HG03066 (cell line): Measurements from ENCODE around the gene ZNF385A.

Experiments used
- ATAC-seq: cut with Tn5 transposase; IDR thresholded peaks from one replicate; pipeline ENCODE4 v1.9.1; 2021; ENCODE audit warnings: low read depth; ENCODE audit not compliant: unreplicated experiment

The ZNF385A gene, protein sequence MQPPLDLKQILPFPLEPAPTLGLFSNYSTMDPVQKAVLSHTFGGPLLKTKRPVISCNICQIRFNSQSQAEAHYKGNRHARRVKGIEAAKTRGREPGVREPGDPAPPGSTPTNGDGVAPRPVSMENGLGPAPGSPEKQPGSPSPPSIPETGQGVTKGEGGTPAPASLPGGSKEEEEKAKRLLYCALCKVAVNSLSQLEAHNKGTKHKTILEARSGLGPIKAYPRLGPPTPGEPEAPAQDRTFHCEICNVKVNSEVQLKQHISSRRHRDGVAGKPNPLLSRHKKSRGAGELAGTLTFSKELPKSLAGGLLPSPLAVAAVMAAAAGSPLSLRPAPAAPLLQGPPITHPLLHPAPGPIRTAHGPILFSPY

DNA sequence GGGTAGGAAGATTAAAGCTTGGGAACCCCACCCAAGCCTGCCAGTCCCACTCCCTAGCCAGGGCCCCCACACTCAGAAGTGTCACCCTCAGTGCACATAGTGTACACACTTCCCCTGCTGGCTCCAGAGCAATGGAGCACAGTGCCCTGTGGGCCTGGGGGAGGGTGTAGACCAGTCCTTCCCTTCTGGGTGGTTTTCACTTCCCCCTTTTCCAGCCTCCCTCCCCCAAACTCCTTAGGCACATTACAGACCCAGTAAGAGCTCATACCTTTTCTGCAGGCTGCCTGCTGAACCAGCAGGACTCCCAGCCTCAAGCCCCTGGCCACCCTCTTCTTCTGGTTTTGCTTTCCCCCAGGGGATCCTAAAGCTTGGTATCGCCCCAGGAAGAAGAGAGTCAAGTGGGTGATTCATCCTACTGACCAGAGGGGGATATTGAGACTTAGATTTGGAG, at the start of gene ZNF385A:
ZNF385A (minus strand) TSS at position 143 of the 451 bp plus-strand sequence. CDS start 219 bp downstream, outside the sequence.
- ATAC-seq: no peak

DNA sequence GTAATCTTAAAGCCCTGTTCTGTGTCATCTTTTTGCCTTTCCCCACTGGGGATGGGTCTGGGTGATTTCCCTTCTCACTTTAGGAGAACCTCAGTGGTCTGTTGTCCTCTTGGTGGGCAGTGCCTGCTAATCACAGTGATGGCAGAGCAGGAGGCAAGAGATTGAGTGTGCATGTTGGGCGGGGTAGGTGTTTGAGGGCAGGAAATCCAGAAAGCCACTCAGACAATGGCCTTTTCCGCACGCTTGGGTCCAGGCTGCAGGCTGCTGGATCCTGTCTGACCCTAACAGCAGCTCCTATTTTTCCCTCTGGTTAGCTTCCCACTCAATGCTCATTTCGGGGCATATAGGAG, 48.3 kb upstream of the ZNF385A start:
- ATAC-seq: no peak

DNA sequence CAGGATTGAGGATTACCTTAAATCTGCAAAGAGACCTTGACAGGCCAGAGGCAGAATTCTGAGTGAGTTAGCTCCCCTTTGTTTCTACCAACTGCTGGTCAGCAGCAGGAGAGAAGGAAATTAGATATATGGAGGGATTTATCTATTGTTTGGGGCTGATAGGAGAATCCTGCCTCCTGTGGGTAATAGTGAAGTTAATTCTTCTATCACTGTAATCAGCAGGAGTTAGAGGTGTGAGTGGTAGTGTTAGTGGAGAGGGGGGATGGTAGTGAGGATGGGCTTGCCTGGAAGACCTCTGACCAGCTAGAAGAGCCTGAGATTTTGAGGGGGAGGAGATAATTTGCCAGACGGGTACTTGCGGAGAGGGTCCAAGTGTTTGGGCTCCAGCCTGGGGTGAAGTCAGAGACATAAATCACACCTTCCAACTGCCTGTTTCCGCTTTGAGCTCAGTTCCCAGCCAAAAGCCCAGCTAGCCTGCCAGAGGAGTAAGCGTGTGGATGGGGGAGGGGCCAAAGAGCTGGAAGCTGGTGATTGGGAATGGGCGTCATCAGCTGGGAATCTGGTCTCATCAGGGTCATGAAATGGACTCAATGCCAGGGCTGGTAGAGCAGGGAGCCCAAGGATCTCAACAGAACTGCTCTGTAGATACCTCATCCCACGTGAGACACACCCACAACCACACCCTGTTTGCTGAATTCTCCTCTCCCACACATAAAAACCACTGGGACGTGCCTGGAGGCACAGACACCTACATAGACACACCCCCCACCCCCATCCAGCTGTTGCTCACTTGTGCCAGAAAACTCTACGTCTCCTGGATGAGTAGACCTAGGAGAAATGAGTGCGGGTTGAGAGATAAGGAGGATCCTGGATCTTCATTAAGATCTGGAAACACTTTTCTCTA, 47.6 kb upstream of the ZNF385A start:
- no peak for ATAC-seq

DNA sequence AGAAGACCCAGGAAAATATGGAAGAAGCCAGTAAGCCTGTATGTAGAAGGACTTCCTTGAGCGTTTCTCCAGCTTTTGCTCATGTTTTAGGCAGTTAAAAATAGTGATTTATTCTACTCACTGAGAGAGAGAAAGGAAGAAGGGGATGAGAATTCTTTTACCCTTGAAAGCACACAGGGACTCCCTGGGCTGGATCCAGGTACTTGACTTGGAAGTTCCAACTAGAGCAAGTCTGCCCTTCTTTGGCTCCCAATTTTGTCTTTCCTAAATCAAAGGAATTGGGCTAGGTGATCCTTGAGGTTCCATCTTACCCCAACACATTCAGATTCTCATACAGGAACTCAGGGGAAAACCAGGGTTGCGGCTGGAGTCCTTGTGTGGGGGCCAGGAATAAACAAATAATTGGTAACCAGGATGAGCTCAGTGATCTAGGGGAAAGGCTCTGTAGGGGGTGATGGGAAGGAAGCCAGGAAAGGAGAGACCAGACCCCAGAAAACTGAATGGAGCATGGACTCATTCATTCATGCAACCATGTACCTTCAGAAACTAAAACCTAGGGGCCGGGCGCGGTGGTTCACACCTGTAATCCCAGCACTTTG, 46.0 kb upstream of the ZNF385A start:
- ATAC-seq: no peak

DNA sequence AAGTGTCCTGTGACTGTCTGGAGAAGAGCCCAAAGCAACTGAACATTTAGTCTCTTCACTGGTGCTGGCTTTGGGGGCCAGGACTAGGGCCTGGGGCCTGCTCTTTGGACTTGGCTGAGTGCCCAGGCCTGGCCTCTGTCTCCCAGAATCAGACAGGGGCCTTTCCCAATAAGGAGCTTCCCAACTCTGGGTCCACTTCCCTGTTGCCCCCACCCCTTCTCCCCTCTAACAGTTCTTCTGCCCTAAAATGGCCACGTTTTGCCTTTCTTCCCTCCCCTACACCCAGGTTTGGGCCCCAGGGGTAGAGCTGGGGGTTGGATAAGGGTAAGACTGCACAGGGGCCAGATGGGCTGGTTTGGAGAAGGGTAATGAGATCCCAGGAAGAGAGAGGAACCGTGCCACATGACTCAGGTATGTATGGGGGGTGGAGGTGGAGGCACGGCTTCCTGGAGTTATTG, 44.5 kb upstream of the ZNF385A start:
- no peak for ATAC-seq

DNA sequence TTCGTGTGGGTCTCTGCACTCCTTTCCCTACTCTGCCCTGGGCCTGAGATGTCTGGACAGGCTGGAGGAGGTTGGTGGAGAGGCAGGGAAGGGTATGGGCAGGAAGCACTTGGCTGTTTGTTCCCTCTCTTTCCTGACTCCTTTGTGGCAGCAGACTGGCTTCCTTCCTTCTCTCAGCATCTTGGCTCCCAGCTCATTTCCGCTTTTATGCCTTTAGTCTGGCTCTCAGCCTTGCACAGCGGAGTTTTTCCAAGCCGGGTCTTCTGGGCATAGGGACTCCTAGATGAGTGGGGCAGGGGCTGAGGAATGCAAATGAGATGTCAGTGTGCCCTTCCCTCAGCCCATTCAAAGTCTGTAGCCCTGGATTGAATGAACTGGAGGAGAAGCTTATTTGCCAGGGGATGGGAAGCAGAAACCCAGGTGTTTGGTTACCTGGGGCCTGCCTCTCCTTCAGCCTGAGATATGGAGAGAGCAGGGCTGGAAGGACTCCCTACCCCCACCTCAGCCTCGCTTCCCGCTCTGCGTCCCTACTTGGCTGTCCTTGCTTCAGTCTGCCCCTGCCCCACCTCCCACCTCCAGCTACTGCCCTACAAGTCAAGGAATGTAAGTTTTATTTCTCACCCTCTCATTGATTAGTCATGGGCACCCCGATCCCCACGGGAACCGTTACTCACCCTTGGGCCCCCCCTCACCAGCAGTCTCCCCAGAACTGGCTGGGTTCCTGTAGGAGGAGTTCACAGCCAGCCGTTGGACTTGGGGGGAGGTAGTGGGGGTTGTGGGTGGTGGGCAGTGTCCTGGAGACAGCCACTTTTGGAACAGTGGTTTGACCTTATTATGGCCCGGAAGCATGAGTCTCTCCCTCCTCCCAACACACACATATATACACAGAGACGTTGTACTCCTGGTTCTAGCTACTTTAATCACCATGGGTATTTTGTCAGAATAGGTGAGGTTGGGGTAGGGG, 43.8 kb upstream of the ZNF385A start:
- no peak for ATAC-seq

DNA sequence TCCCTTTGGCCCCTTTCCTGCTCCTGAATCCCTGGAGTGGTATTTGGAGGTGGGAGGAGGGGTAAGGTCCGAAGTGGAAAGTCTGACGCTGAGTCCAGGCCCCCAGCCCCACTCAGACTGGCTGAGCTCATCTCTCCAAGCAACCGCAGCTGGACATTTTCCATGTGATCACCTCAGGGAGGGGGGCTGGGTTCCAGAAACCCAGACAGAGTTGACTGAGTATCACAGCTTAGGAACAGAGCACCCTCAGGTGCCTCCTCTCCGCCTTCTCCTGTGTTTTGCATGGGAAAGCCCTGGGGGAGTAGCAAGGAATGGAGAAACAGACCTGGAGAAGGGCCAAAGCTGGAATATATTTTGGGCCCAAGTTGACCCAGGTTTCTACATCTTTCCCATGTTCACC, 42.6 kb upstream of the ZNF385A start:
- no peak for ATAC-seq

DNA sequence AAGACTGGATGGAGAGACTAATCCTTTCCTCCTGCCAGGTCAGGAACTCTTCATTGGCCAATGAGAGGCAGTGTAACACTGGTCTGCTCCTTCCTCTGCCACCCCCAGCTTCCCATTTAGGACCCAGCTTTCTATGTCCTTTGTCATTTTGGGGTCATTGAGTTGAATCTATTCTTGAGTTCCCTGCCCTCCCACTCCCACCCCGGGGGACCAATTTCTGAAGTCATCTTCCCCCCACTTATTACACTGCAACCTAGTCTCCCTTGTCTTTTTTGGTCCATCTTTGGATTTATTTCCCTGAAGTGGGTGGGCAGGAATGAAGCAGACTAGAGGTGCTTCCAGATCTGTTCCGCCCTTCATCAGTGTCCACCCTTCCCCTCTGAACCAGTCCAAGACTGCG, 42.2 kb upstream of the ZNF385A start:
- ATAC-seq: no peak

DNA sequence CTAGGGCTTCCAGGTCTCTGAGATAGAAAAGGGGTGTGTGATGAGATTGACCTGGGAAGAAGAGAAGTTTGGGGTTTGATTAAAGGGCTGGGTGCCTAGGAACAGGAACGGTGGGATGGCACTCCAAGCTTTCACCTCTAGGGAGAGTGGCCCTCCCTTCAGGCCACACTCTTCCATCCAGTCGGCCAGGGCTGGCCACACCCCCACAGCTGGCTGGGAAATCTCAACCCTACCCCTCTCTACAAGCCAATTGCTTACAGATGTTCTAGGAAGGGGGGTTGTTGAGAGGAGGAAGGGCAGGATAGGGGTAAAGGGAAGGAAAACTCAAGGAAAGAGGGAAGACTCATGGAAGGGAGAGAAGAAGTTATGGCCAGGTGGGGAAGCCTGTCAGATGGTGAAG, 41.2 kb upstream of the ZNF385A start:
- ATAC-seq: no peak

DNA sequence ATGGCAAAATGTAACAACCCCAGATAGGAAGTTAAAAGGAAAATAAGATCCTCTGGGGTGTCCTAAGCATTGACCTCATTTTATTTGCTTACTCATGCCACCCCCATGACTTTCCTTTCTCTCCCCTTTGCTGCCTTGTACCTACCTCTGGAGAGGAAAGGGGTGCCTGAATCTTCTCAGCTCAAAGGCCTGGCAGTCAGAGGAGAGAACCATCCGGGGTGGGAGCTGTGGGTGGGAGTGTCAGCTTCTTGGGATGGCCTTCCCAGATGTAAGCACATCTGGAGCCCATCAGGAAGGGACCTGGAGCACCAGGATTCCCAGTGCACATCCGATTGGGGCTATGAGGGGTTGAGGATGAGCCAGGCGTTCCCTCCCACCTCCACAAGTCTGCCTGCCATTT, 39.7 kb upstream of the ZNF385A start:
- ATAC-seq: no peak

DNA sequence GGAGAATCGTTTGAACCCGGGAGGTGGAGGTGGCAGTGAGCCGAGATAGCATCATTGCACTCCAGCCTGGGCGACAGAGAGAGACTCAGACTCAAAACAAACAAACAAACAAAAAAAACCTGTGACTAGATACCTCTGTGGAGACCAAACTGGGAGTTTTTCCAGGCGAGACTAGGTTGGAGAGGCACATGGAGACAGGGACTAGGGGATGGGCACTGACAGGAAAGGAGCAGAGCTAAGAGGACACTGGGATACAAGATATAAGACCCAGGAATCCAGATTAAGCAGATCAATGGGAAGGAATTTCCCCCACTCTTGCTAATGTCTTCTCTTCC, 39.2 kb upstream of the ZNF385A start:
- ATAC-seq: no peak

DNA sequence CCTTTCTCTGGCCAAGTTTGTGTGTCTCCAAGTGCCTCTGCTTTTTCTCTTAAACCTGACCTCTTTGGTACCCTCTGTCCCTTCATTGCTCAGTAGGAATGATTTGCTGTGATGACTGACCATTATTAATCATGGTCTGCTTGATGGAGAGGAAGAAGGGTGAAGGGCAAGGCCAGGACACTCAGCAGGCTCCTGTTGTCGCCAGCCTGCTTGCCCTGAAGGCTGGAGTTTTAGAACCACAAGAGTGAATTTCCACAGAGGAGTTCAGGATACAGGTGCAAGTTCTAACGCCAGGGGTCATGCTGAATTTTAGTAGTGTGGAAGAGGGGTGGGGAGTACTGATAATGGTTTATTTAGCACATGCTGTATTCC, 37.3 kb upstream of the ZNF385A start:
- ATAC-seq: no peak

DNA sequence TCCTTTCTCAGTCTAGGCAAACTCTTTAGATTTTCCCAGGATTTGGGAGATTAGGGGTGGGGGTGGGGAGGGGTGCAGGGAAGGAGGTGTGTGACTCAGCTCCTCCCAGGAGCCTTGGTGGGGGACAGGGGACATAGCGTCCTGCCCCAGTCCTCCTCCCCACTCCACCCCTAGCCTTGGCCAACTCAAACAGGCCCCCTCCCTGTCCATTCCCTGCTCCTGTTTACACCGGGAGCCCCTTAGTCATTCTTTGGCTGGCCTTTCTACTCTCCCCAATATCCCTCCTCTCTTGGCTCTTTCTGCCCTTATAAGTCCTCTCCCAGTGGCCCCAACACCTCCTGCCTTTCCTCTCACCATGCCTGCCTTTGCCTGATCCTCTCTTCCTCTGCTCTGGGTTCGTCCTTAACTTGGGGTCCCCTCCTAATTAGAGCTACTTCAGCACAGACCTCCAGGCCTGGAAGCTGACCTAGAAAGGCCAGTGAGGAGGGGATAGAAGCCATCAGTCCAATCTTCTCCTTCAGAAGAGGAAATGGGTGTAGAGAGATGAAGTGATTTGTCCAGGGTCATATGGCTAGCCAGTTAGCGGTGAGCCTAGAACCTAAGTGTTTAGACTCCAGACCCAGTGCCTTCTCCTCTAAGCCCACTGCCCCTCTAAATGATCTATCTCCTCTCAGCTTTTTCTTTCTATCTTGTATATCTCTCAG, 36.8 kb upstream of the ZNF385A start:
- no peak for ATAC-seq

DNA sequence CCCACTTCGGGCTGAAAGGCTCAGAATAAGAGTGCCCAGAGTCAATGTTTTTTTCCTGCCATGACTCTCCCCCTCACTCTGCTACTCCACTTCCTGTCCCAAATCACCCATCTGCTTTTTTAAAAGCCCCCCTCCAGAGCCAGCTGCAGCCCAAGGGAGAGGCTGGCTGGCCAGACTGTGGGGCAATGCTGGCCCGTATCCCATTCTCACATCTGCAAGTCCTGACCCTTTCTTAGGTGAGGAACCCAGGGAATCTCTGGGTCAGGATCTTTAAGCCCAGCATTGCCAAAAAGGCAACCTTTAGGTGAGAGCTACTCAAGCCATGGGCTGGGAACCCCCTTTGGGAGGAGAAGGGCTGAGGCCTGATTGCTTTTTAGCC, 36.2 kb upstream of the ZNF385A start:
- ATAC-seq: no peak

DNA sequence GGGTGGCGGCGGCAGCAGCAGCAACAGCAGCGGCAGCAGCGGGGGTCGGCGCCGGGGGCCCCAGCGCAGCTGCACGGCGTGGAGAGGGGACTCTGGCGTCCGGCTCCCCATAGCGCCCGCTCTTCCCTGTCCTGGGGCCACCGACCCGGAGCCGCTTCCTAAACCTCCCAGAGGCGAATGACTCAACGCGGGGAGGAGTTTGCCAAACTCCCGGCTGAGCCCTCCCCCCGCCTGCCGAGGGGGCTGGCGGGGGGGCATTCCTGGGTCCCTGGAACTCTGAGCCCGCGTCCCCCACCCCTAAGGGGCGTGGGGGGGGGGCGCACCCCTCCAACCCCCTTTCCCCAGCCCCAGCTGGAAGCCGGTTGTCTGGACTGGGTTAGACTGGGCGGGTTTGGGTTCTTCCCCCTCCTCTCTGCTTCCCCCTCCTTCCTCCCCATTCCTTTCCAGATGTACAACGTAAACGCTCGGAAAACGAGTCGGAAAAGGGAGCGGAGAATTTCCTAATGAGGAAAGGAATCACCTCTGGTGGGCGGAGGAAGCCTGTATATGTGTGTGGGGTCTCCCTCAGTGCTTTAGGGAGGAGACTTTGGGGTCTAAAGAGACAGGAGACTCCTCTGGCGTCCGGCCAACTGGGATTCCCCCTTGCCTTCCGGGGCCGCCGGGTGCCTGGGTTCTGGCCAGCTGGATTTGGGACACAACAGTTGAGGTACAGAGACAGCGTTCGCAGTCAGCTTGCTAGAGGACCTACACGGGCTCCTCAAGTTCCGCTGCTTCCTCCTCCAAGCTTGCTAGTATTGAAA, 34.8 kb upstream of the ZNF385A start, which contains the start of gene ITGA5:
ITGA5 (minus strand) TSS at position 179 of the 800 bp plus-strand sequence; CDS start at position 111, 68 bp downstream.
- no peak for ATAC-seq

DNA sequence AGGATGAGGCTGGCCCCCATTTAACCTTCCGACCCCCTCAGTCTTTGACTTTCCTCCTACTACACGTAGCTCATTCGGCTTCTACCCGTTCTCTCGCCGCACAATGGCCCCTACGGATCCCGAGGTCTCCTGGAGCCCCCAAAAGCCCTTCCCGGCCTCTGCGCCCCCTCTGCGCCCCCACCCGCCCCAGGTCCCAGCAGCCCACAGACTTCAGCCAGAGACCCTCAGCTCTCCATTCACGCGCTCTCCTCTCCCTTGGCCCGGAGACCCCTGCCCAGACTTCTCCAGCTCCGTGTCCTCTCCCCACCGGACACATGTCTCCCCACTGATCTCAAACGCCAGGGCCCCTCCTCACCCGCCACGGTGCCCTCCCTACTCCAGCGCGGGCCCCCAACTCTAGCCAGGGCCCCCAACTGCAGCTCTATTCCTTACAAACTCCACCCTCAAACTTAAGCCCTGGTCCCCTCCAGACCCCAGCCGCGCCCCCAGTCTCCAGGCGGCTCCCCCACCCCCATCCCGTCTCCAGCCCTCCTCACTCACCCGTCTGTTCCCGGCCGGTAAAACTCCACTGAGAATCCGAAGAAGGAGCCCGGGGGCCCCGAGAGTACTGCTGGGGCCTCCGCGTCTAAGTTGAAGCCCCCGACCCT, 34.0 kb upstream of the ZNF385A start:
- no peak for ATAC-seq

DNA sequence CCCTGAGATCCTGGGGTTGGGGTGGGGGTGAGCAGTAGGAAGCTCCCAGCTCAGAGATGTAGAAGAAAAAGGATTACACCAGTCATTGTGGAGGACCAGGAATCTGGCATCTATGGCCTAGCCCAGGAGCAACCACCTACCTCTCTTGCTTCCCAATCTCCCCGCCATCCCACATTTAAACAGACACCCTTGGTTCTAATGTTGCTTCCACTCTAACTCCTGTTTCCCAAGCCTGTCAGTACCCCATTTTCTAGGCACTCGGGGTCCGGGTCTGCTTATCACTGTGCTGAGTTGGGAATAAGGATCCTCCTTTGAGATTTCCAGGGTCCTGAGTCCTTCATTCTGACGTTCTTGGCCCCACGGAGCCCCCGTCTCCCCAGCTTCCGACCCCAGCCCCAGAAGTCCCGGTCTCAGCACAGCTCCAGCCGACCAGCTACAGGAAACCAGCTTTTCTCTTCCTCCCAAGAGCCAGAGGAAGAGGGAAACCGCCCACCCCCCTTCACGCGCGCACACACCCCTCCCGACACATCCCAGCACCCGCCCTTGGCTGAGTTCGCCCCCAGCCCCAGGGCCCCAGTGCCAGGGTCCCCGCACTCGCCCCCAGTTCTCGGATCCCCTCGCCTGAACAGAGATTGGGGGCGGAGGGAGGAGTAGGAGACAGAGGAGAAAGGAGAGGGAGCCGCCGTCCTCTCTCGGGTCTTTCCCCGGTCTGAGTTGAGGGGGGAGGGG, 33.3 kb upstream of the ZNF385A start:
- no peak for ATAC-seq
